Ishikawa (cell line): ENCODE results near the gene CISH.

Experiments
- CEBPB ChIP-seq: IDR thresholded peaks from 2 replicates; pipeline ENCODE4 v1.6.1; 2012
- CREB1 ChIP-seq: IDR thresholded peaks from 2 replicates; pipeline ENCODE4 v1.6.1; 2012; ENCODE audit warnings: low read depth
- EGR1 ChIP-seq: IDR thresholded peaks from 2 replicates; pipeline ENCODE4 v1.6.1; 2012
- EP300 ChIP-seq: IDR thresholded peaks from 2 replicates; pipeline ENCODE4 v1.6.1; 2012; ENCODE audit warnings: borderline replicate concordance
- FOXM1 ChIP-seq: IDR thresholded peaks from 2 replicates; pipeline ENCODE4 v1.6.1; 2012; ENCODE audit warnings: low read depth, borderline replicate concordance
- NFIC ChIP-seq: IDR thresholded peaks from 2 replicates; pipeline ENCODE4 v1.6.1; 2012
- RAD21 ChIP-seq: IDR thresholded peaks from 2 replicates; pipeline ENCODE4 v1.6.1; 2012; ENCODE audit warnings: low read depth
- TAF1 ChIP-seq: IDR thresholded peaks from 2 replicates; pipeline ENCODE4 v1.6.1; 2012; ENCODE audit warnings: low read depth, mild to moderate bottlenecking
- TCF12 ChIP-seq: IDR thresholded peaks from 2 replicates; pipeline ENCODE4 v1.6.1; 2012; ENCODE audit warnings: low read depth
- TEAD4 ChIP-seq: IDR thresholded peaks from 2 replicates; pipeline ENCODE4 v1.6.1; 2012
- YY1 ChIP-seq: IDR thresholded peaks from 2 replicates; pipeline ENCODE4 v1.6.1; 2012; ENCODE audit warnings: low read depth
- ZBTB7A ChIP-seq: IDR thresholded peaks from 2 replicates; pipeline ENCODE4 v1.6.1; 2012; ENCODE audit warnings: low read depth
- TF ChIP-seq, protein P1 (sequence below): IDR thresholded peaks from 2 replicates; pipeline ENCODE4 v1.6.1; 2012
- TF ChIP-seq, protein P2 (sequence below): IDR thresholded peaks from 2 replicates; pipeline ENCODE4 v1.6.1; 2012; ENCODE audit warnings: low read depth, mild to moderate bottlenecking
- TF ChIP-seq, protein P3 (sequence below): IDR thresholded peaks from 2 replicates; pipeline ENCODE4 v1.6.1; 2012

CISH gene

DNA sequence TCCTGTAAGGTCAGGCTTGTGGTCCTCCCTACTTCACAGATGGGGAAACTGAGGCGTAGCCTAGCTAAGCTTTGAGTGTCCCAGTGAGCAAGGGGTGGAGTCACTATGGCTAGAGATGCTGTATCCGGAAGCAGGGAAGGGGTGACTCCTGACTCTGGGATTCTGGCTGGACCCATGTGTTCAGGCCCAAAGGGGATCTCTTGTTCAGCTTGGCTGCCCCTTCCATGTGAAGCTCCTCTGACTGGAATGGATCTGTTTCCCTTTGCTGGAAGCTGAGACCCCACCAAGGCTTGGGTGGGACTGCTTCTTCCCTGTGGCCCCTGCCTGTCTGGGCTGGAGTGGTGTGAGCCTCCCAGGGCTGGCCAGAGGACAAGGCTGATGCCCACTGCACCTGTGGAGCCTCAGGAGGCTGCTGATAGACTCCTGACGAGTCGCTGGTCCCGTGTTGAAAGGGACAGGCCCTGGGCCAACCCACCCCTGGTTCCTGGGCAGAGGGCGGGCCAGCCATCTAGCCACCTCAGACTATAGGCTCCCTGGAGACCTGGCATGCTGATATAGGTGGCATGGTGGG, 6.4 kb upstream of the CISH start:
- TF ChIP-seq, protein P1, sequence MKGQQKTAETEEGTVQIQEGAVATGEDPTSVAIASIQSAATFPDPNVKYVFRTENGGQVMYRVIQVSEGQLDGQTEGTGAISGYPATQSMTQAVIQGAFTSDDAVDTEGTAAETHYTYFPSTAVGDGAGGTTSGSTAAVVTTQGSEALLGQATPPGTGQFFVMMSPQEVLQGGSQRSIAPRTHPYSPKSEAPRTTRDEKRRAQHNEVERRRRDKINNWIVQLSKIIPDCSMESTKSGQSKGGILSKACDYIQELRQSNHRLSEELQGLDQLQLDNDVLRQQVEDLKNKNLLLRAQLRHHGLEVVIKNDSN, result no peak
- TF ChIP-seq NFIC (no peak), RAD21 (no peak), ZBTB7A (no peak), TEAD4 (no peak), EGR1 (no peak)
- TF ChIP-seq, protein P2, sequence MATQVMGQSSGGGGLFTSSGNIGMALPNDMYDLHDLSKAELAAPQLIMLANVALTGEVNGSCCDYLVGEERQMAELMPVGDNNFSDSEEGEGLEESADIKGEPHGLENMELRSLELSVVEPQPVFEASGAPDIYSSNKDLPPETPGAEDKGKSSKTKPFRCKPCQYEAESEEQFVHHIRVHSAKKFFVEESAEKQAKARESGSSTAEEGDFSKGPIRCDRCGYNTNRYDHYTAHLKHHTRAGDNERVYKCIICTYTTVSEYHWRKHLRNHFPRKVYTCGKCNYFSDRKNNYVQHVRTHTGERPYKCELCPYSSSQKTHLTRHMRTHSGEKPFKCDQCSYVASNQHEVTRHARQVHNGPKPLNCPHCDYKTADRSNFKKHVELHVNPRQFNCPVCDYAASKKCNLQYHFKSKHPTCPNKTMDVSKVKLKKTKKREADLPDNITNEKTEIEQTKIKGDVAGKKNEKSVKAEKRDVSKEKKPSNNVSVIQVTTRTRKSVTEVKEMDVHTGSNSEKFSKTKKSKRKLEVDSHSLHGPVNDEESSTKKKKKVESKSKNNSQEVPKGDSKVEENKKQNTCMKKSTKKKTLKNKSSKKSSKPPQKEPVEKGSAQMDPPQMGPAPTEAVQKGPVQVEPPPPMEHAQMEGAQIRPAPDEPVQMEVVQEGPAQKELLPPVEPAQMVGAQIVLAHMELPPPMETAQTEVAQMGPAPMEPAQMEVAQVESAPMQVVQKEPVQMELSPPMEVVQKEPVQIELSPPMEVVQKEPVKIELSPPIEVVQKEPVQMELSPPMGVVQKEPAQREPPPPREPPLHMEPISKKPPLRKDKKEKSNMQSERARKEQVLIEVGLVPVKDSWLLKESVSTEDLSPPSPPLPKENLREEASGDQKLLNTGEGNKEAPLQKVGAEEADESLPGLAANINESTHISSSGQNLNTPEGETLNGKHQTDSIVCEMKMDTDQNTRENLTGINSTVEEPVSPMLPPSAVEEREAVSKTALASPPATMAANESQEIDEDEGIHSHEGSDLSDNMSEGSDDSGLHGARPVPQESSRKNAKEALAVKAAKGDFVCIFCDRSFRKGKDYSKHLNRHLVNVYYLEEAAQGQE, result no peak

DNA sequence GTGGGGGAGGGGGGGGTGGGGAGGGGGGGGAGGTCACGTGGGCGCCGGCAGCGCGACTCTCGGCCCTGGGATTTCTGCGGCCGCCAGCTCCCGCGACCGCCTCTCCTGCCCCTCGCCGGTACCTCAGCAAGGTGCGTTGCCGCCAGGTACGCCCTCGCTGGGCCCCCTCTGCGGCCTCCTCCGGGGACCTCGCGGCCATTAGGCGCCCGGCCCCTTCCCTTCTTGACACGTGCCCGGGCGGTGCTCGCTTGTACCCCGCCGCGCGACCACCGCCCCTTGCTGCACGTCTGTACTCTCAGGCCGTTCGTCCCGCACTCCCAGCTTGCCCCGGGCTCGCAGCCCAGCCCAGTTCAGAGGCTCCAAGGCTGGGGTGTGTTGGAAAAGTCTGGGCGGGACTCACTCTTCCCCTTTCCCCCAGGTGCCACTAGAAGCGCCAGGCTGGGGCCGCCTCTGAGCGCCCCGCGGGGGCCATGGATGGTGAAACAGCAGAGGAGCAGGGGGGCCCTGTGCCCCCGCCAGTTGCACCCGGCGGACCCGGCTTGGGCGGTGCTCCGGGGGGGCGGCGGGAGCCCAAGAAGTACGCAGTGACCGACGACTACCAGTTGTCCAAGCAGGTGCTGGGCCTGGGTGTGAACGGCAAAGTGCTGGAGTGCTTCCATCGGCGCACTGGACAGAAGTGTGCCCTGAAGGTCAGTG, 5.7 kb upstream of the CISH start, which contains the start of gene MAPKAPK3:
TSS of gene MAPKAPK3 (plus strand) at position 56 of the 696 bp plus-strand sequence. CDS start at position 471, 415 bp downstream.
- TF ChIP-seq TAF1, result peak; percentile 56
- no peak for TF ChIP-seq EGR1
- TF ChIP-seq, protein P2, result no peak
- no peak for TF ChIP-seq RAD21
- TF ChIP-seq, protein P1, result peak; percentile 83
- no peak for TF ChIP-seq CEBPB
- TF ChIP-seq NFIC, result no peak
- no peak for TF ChIP-seq CREB1
- TF ChIP-seq EP300, result no peak
- peak; percentile 88 for TF ChIP-seq ZBTB7A
- TF ChIP-seq TCF12, result no peak
- TF ChIP-seq, protein P3, sequence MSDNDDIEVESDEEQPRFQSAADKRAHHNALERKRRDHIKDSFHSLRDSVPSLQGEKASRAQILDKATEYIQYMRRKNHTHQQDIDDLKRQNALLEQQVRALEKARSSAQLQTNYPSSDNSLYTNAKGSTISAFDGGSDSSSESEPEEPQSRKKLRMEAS, result peak; percentile 61
- TF ChIP-seq YY1, result peak; percentile 34; the same call in 1 of the 2 replicates
- no peak for TF ChIP-seq TEAD4
- no peak for TF ChIP-seq FOXM1

DNA sequence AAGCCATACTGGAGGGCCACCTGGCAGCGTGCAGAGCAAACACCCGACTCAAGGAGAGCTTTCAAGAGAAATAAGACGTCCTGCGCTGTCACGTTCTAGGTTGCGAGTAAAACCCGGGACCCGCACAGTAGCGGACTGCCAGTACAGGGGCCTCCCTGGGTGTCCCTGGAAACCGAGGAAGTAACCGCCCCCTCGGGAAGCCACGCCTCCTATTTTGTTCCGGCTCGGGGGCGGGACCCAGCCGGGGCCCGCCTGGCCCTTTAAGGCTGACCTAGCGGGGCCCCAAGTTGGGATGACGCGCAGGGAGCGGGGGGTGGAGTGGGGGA, 5.2 kb upstream of the CISH start:
- TF ChIP-seq ZBTB7A (no peak), CREB1 (peak; percentile 62)

DNA sequence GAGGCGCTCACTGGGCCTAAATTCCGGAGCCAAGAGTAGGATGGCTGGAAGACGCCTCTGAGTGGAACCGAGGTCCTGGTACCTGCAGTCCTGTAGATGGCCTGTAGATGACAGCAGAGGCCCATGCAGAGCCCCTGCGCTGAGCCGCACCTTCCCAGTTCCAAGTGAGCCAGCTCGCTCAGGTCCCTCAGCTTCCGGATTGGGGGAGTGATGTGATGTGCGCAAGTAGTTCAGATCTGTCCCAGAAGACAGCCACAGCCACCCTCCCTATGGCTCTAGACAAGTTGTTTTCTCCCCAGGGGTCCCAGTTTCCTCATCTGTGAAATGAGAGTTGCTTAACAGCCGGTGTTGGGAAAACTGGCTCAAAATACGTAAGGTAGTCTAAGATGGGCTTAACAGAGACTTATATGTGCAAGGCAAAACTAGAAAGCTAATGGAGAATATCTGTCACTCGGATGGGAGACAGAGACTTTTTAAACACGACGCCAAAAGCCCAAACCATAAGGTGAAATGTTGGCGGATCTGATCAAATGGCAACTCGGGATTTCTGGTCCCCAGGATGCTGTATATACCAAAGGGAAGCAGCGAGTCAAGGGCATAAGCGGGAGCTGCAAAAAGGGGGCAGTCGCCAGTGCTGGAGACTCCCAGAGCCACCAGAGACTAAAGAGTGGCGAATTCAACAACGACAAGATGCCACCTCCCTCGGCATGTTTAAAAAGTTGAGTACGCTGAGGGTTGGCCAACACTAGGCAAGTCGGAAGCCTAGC, 4.6 kb upstream of the CISH start:
- no peak for TF ChIP-seq ZBTB7A
- no peak for TF ChIP-seq NFIC
- TF ChIP-seq RAD21, result peak; percentile 100
- TF ChIP-seq CREB1, result no peak
- TF ChIP-seq, protein P1, result no peak
- TF ChIP-seq, protein P3, result 0 out of 2 replicates have a peak, but pooled peaks have one; percentile 7
- no peak for TF ChIP-seq TEAD4

DNA sequence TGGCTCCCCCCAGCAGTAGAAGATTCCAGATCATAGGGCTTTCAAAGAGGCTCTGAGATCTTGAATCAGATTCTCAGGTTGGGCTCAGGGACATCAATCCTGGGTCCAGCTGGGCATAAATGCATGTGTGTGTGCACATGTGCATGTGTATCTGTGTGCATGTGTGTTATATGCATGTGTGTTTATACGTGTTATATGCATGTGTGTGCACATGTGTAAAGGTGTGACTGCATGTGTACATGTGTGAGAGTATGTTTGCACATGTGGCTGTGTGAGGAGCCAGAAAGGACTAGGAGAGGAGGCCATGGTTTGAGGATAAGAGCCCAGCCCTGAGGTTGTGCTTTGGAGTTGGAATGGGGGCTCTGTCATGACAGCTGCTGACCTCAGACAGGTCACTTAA, 3.6 kb upstream of the CISH start:
- TF ChIP-seq EP300 (no peak), EGR1 (no peak), TEAD4 (no peak)
